A204.1 (cell line): Measurements from ENCODE around the gene EEPD1.
"Not testable (repeated sequence)": the region's sequence is repeated elsewhere in the genome, so short reads cannot be mapped to it uniquely, and the experiment has no call there.

Experiments used
- FAIRE-seq: peaks from 2 replicates; lab custom pipeline; 2012; peaks lifted over from hg19 to GRCh38; lab: Jason Lieb, UNC

The EEPD1 gene

DNA sequence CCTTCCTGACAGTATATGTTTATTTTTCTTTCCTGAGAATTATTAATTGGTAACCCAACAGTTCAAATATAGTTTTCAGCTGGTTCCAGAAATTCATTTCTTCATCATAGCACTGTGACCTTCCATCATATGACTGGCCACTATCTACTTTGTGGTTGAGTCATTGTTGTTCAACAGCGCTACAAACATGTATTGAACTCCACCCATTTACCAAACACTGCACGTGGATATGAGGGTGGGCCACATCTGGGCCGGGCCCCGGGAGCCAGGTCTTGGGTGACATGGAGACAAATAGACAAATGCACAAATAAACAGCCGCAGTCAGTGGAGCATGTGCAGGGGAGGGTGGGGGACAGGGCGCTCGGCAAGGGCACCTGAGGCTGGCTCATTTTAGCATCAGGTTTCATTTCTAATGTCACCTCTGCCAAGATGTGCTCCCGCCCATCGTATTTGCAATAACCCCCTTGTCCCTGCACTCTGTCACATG lies 24.0 kb upstream of the EEPD1 start:
- no peak for FAIRE-seq

DNA sequence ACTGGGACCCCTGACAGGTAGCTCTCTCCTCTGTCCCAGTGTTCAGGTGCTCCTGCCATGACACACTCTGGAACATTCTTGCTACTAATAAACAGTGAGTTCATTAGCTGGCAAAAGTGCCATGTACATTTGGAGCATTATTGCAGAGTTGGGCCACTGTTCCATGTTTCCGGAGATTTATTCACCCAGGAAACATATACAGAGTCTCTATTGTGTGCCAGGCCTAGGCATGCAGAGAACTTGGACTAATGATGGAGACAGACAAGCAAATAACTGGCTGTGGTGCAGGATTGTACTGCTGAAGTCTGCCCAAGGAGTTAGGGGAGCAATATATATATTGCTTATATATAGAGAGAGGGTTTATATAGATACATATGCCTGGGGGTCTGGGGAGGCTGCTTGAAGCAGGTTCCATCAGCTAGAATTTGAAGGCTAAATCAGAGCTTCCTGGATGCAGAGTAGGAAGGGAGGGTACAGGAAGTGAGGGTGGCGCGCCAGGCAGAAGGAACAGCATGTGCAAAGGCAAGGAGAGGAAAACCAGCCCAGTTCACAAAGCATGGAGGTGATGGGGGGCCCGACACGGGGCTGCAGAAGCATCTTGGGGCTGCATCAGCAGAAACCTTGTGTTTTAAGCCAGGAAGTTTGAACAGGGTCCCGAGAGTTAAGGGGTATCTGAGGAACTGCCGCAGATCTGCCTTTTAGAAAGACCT lies 22.7 kb upstream of the EEPD1 start:
- FAIRE-seq = no peak

DNA sequence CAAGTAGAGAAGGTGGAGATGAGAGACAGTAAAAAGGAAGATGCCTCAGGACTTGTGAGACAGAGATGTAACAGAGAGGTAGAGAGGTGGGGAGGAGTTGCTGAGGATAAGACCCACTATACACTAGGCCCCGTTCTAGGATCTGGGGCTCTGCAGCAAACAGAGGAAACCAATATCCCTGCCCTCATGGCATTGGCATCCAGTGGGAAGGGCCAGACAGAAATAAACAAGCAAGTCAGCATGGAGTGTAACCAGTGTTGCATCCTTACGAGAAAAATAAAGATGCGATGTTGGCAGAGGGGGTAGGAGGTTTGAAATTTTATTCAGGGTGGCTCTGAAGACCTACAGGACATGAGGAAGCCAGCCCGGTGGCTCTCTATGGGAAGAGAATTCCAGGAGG lies 22.0 kb upstream of the EEPD1 start:
- no peak for FAIRE-seq

DNA sequence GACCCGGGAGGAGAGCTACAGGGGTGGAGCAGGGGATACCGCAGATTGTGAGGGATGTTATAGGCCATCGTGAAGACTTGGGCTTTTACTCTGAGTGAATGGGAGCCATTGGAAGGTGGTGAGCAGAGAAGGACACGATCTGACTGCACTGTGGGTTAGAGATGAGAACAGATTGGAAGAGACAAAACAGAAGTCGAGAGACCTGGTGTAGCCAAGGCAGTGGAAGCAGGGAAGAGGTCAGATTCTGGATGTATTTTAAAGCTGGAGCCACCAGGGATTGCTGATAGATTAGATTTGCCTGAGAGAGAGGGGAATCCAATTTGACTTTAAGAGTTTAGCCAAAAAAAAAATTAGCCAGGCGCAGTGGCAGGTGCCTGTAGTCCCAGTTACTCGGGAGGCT lies 21.6 kb upstream of the EEPD1 start:
- no peak for FAIRE-seq

DNA sequence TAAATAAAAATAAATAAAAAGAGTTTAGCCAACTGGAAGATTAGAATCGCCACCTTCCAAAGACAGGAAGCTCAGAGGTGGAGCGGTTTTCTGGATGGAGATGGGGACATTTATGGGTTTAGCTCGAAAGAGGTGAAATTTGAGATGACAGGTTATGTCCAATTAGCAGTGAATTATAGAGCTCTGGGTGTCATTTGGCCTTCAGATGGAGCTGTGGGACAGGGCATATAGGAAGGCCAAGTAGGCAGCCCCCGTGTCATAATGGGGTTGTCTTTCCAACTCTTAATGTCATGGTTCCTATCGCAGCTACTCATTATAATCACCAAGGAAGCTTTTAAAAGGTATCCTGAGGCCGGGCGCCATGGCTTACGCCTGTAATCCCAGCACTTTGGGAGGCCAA lies 21.0 kb upstream of the EEPD1 start:
- FAIRE-seq = no peak

DNA sequence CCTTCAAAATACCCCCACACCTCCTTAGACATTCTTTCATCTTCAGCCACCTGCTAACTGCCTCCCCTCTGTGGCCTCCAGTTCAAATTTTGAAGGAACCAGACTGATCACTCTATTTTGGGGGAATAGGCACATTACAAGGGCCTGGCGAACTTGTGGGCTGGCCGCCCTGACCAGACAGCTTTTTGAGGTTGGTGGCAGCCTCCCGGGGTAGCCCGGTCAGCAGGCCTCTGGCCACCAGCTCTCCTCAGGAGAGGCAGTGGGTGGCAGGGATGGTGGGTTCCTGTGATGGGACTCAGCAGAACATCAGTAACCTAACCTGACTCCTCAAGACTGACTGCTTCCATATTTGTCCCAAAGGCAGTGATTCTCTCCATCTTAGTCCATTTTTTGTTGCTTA lies 17.4 kb upstream of the EEPD1 start:
- FAIRE-seq = no peak

DNA sequence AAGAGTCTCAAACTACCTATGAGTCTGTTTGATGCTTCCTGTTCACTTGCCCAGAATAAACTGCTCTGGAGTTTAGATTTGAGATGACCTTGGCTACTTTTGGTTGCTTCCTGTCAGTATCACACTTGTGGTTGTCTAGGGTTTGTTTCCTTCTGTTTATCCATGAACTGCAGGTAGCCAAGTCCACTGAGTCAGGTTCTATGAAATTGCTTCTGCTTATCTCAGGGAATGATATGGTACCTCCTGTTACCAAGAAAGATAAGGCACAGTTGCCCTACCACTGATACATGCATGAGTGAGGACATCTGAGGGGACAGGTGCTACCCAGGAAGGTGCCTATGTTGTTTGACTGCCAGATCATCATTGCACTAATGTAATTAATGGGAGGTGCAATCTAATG lies 15.8 kb upstream of the EEPD1 start:
- no peak for FAIRE-seq

DNA sequence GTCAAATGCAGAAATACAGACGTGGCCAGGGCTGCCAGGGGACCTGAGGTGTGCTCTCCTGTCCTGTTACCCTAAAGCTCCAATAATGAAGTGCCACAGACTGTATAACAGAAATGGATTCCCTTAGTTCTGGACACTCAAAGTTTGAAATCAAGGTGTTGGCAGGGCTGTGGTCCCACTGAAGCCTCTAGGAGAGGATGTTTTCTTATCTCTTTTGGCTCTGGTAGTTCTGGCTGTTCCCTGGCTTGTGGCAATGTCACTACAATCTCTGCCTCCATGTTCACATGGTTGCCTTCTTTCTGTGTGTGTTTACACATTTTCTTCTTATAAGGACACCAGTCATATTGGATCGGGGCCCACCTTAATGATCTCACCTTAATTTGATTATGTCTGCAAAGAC lies 15.3 kb upstream of the EEPD1 start:
- FAIRE-seq = no peak

DNA sequence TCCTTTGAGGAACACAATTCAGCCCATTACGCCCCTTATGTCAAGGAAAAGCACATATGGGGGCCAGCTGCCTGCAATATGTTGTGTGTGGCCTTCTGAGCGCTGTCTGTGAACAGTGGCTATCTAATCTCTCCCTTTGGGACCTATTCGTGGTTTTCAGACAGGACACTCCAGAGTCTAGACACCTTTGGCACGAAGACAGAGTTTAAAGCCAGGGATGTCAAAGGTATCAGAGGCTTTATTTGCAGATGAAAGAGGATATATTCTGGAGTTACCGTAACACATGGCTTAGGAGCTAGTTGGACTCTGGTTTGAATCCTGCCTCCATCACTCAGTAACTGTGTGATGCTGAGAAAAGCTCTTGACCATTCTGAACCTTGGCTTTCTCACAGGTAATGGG lies 14.8 kb upstream of the EEPD1 start:
- no peak for FAIRE-seq

DNA sequence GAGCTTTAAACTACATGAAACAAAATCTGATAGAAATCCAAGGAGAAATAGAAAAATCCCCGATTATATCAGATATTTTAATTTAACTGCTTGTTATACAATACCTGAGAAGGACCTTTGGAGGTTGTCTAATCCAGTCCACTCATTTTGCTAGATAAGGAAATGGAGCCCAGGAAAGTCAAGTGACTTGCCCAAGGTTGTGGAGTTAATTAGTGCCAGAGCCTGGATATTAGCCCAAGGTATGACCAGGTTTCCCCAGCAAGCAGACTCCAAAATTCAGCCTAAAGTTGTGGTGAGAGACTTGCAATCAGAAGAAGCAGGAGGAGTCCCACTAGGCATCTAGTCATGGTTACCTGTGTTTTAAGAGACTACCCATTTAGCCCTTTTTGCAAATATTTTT lies 11.7 kb upstream of the EEPD1 start:
- no peak for FAIRE-seq

DNA sequence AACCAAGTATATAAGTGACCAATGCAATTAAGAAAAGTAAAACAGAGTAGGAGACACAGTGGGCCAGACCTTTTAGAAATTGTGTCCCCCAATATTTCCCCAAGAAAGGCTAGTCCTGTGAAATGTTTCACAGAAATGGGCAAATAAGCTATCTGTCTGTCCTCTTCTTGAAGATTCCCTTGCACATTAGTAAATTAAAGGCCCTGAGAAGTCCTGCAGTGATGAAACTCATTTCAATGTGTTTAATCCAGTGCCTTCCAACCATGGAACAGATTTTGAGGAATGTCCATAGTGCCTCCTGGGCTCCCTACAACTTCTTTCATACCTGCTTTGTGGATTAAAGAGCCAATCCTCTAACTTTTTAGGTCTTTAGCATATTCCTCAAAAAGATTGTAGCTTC lies 11.2 kb upstream of the EEPD1 start:
- FAIRE-seq = no peak

DNA sequence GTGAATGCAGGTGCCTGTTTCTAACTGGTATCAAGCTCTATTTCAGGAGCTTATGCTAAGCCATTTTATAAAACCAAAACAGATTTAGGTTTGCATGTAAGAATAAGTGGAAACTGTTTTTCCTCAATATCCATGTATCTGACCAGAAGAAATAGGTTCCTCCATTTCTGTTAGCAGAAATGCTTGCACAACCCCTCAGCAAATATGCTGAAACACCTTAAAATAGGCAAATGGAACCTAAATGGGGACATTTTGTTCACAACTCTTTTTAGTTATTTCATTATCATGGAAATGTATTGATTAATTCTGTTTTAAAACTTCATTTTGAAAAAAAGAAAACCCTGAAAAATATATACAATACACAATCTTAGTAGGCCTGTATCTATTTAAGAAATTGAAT lies 8.9 kb upstream of the EEPD1 start:
- no peak for FAIRE-seq

DNA sequence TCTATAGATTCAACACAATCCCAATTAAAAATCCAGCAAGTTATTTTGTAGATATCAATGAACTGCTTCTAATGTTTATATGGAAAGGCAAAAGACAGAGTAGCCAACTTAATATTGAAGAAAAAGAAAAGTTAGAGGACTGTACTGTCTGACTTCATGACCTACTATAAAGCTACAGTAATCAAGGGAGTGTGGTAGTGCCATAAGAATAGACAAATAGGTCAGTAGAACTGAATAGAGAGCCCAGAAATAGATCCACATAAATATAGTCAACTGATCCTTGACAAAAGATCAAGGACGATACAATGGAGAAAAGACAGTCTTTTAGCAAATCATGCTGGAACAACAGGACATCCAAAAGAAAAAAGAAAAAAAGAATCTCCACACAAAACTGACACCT lies 7.4 kb upstream of the EEPD1 start:
- FAIRE-seq = no peak

DNA sequence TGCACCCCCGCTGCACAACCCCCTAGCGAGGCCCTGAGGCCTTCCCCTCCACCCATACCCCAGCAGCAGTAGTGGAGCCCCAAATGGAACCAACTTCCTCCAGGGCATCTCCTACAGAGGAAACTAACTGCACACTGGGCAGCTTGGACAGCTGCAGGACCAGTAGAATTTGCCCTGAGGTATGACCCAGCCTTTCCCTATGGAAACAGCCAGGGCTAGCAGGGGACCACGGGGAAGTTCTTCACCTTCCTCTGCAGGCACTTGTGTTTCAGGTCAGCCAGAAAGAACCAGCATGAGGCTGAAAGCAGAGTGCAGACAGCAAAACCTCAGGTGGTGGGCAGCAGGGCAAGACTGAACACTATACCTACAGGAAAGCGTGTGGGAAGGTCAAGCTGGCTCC lies 5.7 kb upstream of the EEPD1 start:
- no peak for FAIRE-seq

DNA sequence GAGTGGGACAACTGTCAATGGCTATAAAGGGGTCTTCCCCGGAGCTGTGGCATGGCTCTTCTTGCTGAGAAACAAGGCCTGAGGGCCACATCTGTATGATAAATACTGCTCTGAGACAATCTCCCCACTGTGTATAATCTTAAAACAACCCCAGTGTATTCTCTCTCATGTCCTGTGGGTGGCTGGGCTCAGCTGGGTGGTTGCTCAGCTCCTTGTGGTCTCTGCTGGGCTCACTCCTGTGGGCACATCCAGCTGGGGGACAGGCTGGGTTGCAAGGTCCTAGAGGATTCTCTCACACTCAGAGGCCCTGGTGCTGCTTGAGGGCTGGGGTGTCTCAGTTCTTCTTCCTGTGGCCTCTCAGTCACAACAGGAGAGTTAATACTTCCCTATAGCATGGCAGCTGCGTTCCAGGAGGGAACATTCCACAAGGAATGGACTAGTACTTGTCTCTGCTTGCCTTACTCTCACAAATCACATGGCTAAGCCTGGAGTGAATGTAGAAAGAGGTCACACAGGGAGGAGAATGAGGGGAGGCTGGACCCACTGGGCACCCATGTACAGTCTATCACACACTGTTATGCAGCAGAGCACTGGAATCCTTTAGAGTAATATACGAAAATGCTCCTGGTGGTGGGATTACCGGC lies 4.5 kb upstream of the EEPD1 start:
- FAIRE-seq = no peak

DNA sequence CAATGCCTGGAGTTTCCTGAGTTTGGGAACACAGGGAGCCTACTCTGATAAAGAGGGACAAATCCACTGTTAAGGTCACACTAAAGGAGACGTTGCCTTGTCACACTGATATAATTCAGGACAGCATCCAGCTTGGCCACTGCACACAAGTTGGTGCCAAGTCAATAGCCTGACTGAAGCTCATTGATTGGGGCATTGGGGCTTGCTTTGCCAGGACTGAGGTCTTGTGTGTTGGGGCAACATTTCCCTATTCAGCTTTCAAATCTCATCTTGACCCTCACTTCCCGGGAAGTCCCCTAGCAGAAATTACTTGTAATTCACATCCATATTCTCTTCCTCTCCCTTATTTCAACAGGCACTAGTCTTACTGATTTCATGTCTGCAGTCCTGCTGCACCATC lies 3.8 kb upstream of the EEPD1 start:
- FAIRE-seq = not testable (repeated sequence)

DNA sequence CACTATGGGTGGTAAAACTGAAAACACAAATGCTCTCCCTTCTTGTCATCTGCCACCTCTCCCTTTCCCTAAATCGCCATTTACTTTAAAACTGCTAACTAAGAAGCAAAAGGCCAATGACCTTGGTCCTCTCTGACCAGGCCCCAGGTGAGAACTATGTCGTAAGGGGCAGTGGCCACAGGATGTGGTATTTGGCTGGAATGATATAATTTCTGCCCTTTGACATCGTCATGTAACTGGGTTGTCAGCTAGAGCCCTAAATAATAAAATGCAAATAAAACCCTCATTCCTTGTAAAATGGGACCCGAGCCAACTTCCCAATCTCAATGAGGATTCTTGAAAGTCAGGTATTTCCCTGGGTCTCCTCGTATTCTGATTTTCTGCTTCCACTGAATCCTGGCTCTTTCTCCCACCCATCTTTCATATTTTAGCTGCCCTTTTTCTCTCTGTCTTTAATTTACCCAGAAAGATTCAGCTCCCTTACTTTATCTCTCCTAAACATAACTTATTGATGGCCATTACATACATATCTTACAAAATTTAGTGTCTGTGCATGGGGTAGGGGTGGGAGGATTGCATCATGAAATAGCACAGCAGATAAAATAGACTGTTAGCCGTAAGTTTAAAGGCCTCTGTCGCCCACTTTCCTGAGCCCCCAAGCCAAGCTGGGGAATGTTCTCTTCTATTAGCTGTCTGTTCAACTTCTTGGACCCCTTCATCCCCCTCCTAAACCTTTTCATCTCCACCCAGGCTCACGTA lies 3.2 kb upstream of the EEPD1 start:
- no peak for FAIRE-seq

DNA sequence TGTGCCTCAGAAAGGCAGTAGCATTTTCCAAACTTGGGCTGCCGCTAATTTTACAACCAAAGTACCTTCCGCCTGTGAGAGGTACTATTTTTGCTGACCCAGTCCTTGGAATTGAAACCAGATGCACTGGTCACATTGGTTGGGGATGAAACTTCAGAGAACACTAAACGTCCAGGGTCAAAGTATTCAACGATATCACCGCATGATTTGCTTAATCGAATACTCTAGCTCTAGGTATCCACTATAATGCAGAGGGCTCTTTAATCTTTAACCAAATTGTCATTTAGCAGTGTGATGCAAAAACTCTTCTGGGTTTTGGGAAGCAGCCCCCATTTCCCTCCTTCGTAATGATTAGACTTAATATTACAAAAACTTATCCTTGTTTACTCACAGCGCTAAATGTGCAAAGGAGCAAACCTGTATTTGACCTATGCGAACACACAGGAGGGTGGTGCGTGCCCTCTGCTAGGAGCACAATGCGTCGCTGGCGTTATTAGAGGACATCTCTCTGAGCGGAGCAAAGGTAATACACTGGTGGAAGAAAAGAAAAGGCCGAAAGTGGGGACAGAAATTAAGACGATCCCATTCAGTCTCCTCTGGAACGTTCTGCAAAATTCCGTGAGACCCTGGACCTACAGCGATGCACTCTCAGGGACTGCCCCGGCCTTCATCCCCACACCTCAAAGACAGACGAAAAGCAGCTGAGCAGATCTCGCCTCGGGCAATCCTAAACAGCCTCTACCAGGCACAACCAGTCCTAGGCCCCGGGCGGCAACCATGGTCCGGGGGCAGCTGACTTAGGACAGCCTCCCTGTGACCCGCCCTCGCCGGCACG lies 916 bp upstream of the EEPD1 start:
- FAIRE-seq = no peak

DNA sequence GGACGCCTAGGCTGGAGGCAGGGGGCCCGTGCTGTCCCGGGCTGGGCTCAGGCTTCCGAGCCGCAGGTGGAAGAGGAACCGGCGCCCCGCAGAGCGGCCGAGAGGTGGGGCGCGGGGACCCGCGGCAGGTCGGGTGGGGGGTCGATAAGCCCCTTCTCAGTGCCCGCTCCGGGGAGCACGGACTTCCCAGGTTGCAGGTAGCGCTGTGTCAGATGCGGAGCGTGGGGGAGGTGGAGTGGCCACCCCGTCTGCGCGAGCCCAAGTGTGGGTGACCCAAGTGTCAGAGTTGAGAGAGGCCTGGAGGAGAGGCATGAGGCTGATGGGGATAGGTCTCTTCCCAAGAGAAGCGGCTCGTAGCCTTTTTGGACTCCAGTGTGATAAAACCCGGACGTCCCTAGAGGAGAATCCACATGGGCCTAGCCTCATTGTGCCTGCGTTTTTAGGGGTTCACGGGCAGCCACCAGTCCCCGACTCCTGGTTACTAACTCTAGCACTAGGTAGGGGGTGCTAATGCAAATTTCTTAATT lies 580 bp downstream of the EEPD1 start:
- FAIRE-seq = no peak

DNA sequence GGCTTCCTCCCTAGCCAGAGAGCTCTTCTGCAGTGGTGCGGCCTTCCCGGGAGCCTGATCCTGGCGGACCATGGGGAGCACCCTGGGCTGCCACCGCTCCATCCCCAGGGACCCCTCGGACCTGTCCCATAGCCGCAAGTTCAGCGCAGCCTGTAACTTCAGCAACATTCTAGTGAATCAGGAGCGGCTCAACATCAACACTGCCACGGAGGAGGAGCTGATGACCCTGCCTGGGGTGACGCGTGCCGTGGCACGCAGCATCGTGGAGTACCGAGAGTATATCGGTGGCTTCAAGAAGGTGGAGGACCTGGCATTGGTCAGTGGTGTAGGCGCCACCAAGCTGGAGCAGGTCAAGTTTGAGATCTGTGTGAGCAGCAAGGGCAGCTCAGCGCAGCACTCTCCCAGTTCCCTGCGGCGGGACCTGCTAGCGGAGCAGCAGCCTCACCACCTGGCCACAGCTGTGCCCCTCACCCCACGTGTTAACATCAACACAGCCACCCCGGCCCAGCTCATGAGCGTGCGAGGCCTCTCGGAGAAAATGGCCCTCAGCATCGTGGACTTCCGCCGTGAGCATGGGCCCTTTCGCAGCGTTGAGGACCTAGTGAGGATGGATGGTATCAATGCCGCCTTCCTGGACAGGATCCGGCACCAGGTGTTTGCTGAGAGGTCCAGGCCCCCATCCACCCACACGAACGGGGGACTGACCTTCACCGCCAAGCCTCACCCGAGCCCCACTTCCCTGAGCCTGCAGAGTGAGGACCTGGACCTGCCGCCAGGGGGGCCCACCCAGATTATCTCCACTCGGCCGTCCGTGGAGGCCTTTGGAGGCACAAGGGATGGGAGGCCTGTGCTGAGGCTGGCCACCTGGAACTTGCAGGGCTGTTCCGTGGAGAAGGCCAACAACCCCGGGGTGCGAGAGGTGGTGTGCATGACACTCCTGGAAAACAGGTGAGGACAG lies 1.5 kb downstream of the EEPD1 start:
- no peak for FAIRE-seq

DNA sequence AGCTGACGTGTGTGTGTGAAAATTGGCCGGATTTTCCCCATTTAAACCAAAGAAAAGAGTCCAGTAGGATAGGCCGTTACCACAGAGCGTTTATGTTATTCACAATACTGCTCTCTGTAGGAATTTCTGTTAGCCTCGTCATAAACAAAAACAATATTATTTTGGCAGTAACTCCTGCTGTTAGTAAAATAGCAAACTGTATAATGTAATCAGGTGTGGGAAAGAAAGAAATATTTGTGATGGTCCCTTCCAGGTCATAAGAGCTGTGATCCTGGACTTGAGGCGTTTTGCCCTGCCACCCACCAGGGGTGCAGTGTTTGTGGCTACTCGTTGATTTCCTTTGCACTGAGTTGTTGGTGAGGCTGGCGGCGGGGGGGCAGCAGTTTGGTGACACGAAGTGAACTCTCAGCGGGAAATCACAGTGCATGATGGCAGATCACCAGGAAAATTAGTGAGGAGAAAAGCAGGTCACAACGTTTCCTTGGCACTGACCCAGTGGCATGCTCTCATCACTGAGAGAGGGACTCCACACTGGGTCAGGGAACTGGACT lies 2.8 kb downstream of the EEPD1 start:
- no peak for FAIRE-seq
